SK-N-SH (cell line): Measurements from ENCODE around the gene FYN.

Experiments used
- EP300 ChIP-seq, 2 experiments: IDR thresholded peaks; 2 replicates each; pipeline versions ENCODE4 v1.4.0 to v1.6.1; 2012; ENCODE audit warnings: borderline replicate concordance in 1 of 2, low read depth in 1 of 2, low read length in 1 of 2
- EZH2phosphoT487 ChIP-seq: fragments of 200-600 bp; sonication (generic); IDR thresholded peaks from 2 replicates; pipeline ENCODE4 v1.6.1; 2017; ENCODE audit warnings: low read depth, mixed run types, mild to moderate bottlenecking, antibody characterized with exemption, moderate library complexity, borderline replicate concordance
- FOXM1 ChIP-seq: IDR thresholded peaks from 2 replicates; pipeline ENCODE4 v1.4.0; 2012; ENCODE audit warnings: low read depth, mild to moderate bottlenecking
- GABPA ChIP-seq: IDR thresholded peaks from 2 replicates; pipeline ENCODE4 v1.4.0; 2012; ENCODE audit warnings: low read depth, mild to moderate bottlenecking
- POLR2AphosphoS5 ChIP-seq: IDR thresholded peaks from 2 replicates; pipeline ENCODE4 v1.6.1; 2012; ENCODE audit warnings: low read depth, low read length
- RFX5 ChIP-seq: IDR thresholded peaks from 2 replicates; pipeline ENCODE4 v1.6.1; 2012; ENCODE audit warnings: mild to moderate bottlenecking, improper control_type of control experiment, low read length
- SMC3 ChIP-seq: IDR thresholded peaks from 2 replicates; pipeline ENCODE4 v1.6.1; 2012; ENCODE audit warnings: low read depth, low read length, improper control_type of control experiment
- TAF1 ChIP-seq: IDR thresholded peaks from 2 replicates; pipeline ENCODE4 v1.6.1; 2012; ENCODE audit warnings: low read depth, mild to moderate bottlenecking, low read length, moderate library complexity, borderline replicate concordance
- TF ChIP-seq, protein P1 (sequence below): fragments of 200-600 bp; sonication (generic); IDR thresholded peaks from 2 replicates; pipeline ENCODE4 v1.6.1; 2017; ENCODE audit warnings: antibody characterized with exemption, mild to moderate bottlenecking, moderate library complexity
- TF ChIP-seq, protein P2 (sequence below): IDR thresholded peaks from 2 replicates; pipeline ENCODE4 v1.4.0; 2012; ENCODE audit warnings: low read depth
- TF ChIP-seq, protein P3 (sequence below): fragments of 150-350 bp; IDR thresholded peaks from 2 replicates; pipeline ENCODE4 v1.6.1; 2016; ENCODE audit warnings: mild to moderate bottlenecking, low read depth, low read length

DNA sequence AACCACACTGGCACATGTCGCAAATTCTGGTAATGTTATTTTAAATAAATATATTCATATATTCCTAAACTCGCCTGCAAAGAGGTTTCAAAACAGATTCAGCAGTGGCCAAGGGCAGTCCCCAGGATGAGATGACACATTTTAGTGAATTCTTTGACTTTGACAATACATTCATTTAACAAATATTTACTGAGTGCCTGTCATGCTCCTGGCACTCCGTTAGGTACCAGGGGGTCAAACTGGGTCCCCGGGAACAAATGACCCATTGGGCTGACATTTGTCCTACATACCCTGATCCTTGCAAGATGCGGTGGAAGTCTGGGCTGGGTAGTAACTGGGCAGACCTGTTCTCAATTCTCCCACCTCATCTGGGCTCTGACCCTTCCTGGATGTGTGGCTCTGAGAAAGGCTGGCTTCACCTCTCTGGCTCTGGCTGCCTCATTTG lies 74.9 kb downstream of the FYN start:
- TF ChIP-seq GABPA (no peak), POLR2AphosphoS5 (no peak), RFX5 (no peak), EP300 (IDR thresholded peaks at IDR 0.05; ENCODE audit: borderline replicate concordance in 1 of 2, low read depth in 1 of 2, low read length in 1 of 2) (no peak), FOXM1 (no peak), EZH2phosphoT487 (no peak), TAF1 (no peak), SMC3 (no peak)
- TF ChIP-seq, protein P1, sequence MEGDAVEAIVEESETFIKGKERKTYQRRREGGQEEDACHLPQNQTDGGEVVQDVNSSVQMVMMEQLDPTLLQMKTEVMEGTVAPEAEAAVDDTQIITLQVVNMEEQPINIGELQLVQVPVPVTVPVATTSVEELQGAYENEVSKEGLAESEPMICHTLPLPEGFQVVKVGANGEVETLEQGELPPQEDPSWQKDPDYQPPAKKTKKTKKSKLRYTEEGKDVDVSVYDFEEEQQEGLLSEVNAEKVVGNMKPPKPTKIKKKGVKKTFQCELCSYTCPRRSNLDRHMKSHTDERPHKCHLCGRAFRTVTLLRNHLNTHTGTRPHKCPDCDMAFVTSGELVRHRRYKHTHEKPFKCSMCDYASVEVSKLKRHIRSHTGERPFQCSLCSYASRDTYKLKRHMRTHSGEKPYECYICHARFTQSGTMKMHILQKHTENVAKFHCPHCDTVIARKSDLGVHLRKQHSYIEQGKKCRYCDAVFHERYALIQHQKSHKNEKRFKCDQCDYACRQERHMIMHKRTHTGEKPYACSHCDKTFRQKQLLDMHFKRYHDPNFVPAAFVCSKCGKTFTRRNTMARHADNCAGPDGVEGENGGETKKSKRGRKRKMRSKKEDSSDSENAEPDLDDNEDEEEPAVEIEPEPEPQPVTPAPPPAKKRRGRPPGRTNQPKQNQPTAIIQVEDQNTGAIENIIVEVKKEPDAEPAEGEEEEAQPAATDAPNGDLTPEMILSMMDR: no peak
- TF ChIP-seq, protein P2, sequence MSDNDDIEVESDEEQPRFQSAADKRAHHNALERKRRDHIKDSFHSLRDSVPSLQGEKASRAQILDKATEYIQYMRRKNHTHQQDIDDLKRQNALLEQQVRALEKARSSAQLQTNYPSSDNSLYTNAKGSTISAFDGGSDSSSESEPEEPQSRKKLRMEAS: no peak
- TF ChIP-seq, protein P3, sequence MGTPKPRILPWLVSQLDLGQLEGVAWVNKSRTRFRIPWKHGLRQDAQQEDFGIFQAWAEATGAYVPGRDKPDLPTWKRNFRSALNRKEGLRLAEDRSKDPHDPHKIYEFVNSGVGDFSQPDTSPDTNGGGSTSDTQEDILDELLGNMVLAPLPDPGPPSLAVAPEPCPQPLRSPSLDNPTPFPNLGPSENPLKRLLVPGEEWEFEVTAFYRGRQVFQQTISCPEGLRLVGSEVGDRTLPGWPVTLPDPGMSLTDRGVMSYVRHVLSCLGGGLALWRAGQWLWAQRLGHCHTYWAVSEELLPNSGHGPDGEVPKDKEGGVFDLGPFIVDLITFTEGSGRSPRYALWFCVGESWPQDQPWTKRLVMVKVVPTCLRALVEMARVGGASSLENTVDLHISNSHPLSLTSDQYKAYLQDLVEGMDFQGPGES: no peak
